ENCODE measurements around the gene TSNAXIP1. TPM values are rescaled to one million over a fixed set of nuclear protein-coding genes. Genes with fewer than 3 reads are reported as not detected.

TSNAXIP1 gene
- polyA plus RNA-seq, 3 donors: 0.23 TPM; not detected in 2

DNA sequence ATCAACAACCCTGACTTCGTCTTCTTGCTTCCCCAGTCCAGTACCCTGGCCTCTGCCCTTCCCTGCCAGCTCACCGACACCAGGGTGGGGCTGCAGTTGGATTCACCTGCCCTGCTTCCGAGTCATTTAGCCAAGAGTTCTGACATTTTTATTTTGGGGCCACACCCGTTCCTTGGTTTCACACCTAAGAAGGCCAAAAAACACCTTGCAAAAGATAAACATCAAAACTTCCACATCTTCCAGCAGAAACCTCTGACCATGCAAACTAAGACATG is 45.8 kb upstream of the TSNAXIP1 start:
- intact Hi-C loops (cut with micrococcal nuclease): no loop called here
- no peaks in the 10 kb centered on the region for H3K9me3 ChIP-seq (replicated peaks in 1 of 2; ENCODE audit: control insufficient read depth in 1 of 2, insufficient read depth in 1 of 2, low read length in 2 of 2)
- H3K27ac ChIP-seq (ENCODE audit: low read depth in 1 of 2, low read length in 2 of 2): no peak overlapping the region
- H3K79me2 ChIP-seq (ENCODE audit: insufficient read depth, low read length): no peaks in the 10 kb centered on the region
- peaks cover 5% of the 10 kb centered on the region for H3K4me1 Mint-ChIP-seq
- H3K27ac Mint-ChIP-seq: peak overlapping the region in 1 of 7 donors; percentile 46
- H4K20me1 ChIP-seq (ENCODE audit: insufficient read depth, low read length): peaks cover 17% of the 10 kb centered on the region
- TF ChIP-seq, protein P1, sequence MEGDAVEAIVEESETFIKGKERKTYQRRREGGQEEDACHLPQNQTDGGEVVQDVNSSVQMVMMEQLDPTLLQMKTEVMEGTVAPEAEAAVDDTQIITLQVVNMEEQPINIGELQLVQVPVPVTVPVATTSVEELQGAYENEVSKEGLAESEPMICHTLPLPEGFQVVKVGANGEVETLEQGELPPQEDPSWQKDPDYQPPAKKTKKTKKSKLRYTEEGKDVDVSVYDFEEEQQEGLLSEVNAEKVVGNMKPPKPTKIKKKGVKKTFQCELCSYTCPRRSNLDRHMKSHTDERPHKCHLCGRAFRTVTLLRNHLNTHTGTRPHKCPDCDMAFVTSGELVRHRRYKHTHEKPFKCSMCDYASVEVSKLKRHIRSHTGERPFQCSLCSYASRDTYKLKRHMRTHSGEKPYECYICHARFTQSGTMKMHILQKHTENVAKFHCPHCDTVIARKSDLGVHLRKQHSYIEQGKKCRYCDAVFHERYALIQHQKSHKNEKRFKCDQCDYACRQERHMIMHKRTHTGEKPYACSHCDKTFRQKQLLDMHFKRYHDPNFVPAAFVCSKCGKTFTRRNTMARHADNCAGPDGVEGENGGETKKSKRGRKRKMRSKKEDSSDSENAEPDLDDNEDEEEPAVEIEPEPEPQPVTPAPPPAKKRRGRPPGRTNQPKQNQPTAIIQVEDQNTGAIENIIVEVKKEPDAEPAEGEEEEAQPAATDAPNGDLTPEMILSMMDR (IDR thresholded peaks at IDR 0.05): no peak
- H3K9me3 Mint-ChIP-seq: no peaks in the 10 kb centered on the region
- H3K27me3 ChIP-seq (ENCODE audit: control insufficient read depth in 2 of 2, insufficient read depth in 2 of 2, low read length in 2 of 2): no peaks in the 10 kb centered on the region
- H3K36me3 Mint-ChIP-seq: peaks cover 30 to 43% of the 10 kb centered on the region in 2 donors
- H3K4me3 Mint-ChIP-seq: no peak overlapping the region
- H3K4me1 ChIP-seq (ENCODE audit: control insufficient read depth in 1 of 2, insufficient read depth in 2 of 2, low read length in 2 of 2): no peaks in the 10 kb centered on the region
- H2AFZ ChIP-seq (ENCODE audit: insufficient read depth, low read depth, low read length, poor library complexity, severe bottlenecking): no peak overlapping the region
- DNase-seq: no peak
- H3K4me2 ChIP-seq (replicated peaks; ENCODE audit: extremely low read depth, low read length, poor library complexity, severe bottlenecking): no peak overlapping the region
- H3K36me3 ChIP-seq (replicated peaks in 1 of 2; ENCODE audit: control insufficient read depth in 1 of 2, insufficient read depth in 2 of 2, low read length in 2 of 2): peaks cover 22 to 54% of the 10 kb centered on the region in 2 donors
- 85% methylated on average over 4 of the region's 4 CpGs for WGBS (ENCODE audit: insufficient coverage)
- peaks cover 0 to 2% (median 0%) of the 10 kb centered on the region in 3 donors for H3K27me3 Mint-ChIP-seq (ENCODE audit: low read depth in 3 of 3)
- no peak overlapping the region for H3K4me3 ChIP-seq (replicated peaks in 1 of 3; ENCODE audit: low read depth in 2 of 3, low read length in 3 of 3)
- no peak overlapping the region for H3K9ac ChIP-seq (ENCODE audit: insufficient read depth, low read length, poor library complexity, severe bottlenecking)

DNA sequence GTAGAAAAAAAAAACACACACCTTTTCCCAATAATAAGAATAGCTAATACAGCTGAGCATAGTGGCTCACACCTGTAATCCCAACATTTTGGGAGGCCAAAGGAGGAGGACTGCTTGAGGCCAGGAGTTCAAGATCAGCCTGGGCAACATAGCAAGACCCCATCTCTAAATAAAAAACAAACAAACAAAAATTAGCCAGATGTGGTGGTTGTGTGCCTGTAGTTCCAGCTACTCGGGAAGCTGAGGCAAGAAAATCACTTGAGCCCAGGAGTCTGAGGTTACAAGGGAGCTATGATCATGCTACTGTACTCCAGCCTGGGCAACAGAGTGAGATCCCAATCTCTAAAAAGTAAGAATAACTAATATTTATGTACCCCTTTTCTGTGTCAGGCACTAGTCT is 44.8 kb upstream of the TSNAXIP1 start:
- H3K79me2 ChIP-seq (ENCODE audit: insufficient read depth, low read length): no peaks in the 10 kb centered on the region
- no peak for DNase-seq

More for the DNA sequence above, 44.8 kb upstream of the TSNAXIP1 start:
- no peak overlapping the region for H3K4me3 Mint-ChIP-seq
- Histone ChIP-seq H3K9ac (ENCODE audit: insufficient read depth, low read length, poor library complexity, severe bottlenecking) (no peak overlapping the region), H3K4me3 (replicated peaks in 1 of 3; ENCODE audit: low read depth in 2 of 3, low read length in 3 of 3) (no peak overlapping the region), H3K27ac (ENCODE audit: low read depth in 1 of 2, low read length in 2 of 2) (no peak overlapping the region), H3K9me3 (replicated peaks in 1 of 2; ENCODE audit: control insufficient read depth in 1 of 2, insufficient read depth in 1 of 2, low read length in 2 of 2) (no peaks in the 10 kb centered on the region), H3K4me2 (replicated peaks; ENCODE audit: extremely low read depth, low read length, poor library complexity, severe bottlenecking) (no peak overlapping the region), H3K27me3 (ENCODE audit: control insufficient read depth in 2 of 2, insufficient read depth in 2 of 2, low read length in 2 of 2) (no peaks in the 10 kb centered on the region), H3K36me3 (replicated peaks in 1 of 2; ENCODE audit: control insufficient read depth in 1 of 2, insufficient read depth in 2 of 2, low read length in 2 of 2) (peaks cover 28 to 64% of the 10 kb centered on the region in 2 donors), H4K20me1 (ENCODE audit: insufficient read depth, low read length) (peaks cover 17% of the 10 kb centered on the region), H2AFZ (ENCODE audit: insufficient read depth, low read depth, low read length, poor library complexity, severe bottlenecking) (no peak overlapping the region), H3K4me1 (ENCODE audit: control insufficient read depth in 1 of 2, insufficient read depth in 2 of 2, low read length in 2 of 2) (no peaks in the 10 kb centered on the region)
- TF ChIP-seq, protein P1 (IDR thresholded peaks at IDR 0.05): no peak
- H3K4me1 Mint-ChIP-seq: peaks cover 5% of the 10 kb centered on the region
- peaks cover 0 to 2% (median 0%) of the 10 kb centered on the region in 3 donors for H3K27me3 Mint-ChIP-seq (ENCODE audit: low read depth in 3 of 3)
- intact Hi-C loops (cut with micrococcal nuclease): no loop called here
- 100% methylated on average over 1 of the region's 1 CpG for WGBS (ENCODE audit: insufficient coverage)
- no peak overlapping the region for H3K27ac Mint-ChIP-seq
- H3K36me3 Mint-ChIP-seq: peaks cover 40 to 49% of the 10 kb centered on the region in 2 donors
- H3K9me3 Mint-ChIP-seq: no peaks in the 10 kb centered on the region

Measured in CD14-positive monocyte (primary cell).